NCI-H510A treated with DMSO at 0.1 percent for 48 hours (cell line): Measurements from ENCODE around the gene DENND5B.
A peak's percentile ranks its signal among the peaks of the same experiment; 100 is the strongest.
"Not testable (repeated sequence)": the region's sequence is repeated elsewhere in the genome, so short reads cannot be mapped to it uniquely, and the experiment has no call there.

Source experiments
- DNase-seq: peaks from one replicate; lab custom pipeline; 2025; lab: John Stamatoyannopoulos, UW

DENND5B gene

DNA sequence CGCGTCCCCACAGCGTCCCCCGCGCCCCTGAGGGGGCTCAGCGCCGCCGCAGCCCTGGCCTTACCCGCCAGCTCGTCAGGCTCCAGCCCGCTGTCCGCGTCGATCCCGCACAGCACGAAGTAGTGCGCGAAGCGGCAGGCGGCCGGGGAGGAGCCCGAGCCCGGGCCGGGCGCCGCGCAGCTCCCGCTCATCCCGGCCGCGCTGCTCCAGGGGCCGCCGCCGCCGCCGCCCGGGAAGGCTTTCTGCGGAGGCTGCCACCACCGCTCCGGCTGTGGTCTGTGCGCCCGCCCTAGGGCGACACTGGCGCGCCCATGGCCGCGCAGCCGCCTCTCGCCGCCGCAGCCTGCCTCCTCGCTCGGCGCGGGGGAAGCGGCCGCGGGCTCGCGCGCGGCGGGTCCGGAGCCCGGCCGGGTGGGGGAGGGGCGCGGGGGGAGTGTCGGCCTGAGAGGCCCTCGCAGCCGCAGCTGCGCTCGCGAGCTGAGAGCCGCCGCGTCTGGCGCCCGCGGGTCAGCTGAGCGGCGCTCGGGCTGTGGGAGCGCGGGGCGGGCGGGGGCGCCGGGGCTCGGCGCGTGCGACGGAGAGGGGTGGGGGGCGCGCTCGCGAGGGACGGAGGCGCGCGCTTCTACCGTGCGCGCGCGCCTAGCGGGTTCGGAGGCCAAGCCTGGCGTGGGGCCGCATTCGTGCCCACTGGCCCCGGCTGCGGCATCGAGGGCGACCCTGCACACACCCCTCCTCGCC lies at the start of gene DENND5B:
TSS of gene DENND5B (minus strand) at position 495 of the 738 bp plus-strand sequence. CDS start at position 191, 304 bp downstream.
- DNase-seq: peak; percentile 26

DNA sequence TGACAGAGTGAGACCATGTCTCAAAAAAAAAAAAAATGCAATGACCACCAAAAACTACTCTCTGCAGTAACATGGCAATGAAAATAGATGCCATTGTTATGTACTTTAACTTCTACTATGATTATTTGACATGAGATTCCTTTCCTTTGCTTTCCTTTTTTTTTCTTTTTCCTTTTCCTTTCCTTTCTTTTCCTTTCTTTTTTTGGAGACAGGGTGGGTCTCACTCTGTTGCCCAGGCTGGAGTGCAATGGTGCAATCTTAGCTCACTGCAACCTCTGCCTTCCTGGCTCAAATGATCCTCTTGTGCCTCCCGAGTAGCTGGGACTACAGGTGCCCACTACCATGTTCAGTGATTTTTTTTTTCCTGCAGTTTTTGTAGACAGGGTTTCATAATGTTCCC lies 43.7 kb upstream of the DENND5B start:
- DNase-seq: no peak

DNA sequence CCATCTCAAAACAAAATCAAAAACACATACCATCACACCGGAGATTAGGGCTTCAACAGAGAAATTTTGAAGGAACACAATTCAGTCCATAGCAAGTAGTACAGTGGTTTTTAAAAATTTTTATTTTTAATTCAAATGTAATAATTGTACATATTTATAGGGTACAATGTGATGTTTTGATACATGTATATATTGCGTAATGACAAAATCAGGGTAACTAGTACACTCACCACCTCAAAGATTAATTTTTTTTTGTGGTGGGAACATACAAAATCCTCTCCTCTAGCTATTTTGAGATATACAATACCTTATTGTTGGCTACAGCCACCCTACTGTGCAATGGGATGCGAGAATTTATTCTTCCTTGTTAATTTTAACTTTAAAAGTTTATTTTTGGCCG lies 42.5 kb upstream of the DENND5B start:
- no peak for DNase-seq

DNA sequence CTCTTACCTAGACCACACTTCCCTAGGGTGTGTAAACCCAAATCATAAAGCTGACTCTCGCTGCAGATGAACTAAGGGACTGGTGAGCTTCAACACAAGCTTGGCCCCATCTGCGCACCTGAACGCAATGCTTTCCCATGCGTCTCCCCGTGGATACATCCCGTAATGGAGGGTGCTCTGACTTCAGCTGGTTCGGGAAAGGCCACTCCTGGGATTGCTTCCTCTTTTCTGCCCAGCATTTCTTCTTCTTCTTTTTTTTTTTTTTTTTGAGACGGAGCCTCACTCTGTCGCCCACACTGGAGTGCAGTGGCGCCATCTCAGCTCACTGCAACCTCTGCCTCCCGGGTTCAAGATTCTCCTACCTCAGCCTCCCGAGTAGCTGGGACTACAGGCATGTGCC lies 40.9 kb upstream of the DENND5B start:
- no peak for DNase-seq

DNA sequence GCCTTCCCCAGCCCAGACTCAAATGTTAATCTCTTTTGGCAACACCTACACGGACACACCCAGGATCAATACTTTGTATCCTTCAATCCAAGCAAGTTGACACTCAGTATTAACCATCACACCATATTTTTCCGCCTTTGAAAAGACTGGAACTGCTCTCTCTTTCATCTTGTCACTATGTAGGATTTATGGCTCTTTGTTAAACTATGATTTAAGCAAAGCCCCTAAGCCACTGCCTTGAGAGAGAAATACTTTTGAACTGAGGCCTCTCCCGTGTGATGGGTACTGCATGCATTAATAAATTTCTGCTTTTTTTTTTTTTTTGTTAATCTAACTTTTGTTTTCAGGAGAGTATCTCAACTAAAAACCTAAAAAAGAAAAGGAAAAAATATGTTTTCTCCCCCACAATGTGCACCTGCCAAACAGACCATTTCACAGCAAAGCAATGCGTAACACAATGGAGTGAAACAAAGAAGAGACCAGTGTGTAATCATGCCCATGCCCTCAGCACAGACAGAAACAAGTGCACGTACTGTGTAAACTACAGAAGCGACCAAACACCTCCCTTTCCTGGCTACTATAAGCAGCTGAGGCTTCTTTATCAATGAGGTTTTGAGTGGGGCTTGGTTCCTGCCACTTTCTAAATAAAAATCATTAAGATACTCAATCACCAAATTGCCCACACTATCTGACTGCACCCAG lies 40.2 kb upstream of the DENND5B start:
- DNase-seq: no peak

DNA sequence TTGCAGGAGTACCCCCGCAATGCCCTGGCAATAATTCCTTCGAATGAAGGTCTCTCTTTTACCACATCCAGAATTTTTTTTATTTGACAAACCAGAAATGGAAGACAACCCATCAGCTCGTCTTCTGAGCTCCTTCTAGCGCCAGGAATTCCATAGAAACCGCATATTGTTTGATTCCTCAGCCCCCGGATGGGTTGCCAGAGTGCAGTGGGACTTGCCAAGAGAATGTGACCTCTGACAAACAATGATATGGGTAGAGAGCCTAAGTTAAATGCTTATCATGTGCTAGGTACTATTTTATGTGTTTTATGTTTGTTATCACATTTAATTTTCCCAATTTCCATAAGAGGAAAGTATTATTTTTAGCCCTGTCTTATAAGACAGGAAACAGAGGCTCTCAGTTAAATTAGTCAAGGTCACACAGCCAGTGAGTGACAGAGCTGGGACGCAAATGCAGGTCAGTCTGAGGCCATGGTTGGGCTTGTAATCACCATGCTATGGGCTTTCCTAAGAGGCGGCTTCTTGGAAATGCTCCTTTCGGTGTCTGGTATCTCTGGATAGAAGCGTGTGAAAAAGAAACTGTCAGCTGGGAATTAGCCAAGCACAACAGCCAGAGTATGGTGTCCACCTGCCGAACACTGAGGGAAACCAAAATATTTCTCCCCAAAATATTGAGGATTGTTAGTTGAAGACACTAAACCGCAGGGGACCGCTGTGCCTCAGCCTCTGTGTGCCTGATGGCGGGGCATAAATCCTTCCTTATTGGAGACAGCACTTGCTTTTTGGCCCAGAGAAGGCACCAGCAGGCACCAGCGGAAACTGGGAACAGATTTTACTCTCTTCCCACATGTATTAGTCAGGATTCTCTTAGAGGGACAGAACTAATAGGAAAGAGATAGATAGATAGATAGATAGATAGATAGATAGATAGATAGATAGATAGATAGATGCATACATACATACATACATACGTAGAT lies 39.1 kb upstream of the DENND5B start:
- DNase-seq: no peak

DNA sequence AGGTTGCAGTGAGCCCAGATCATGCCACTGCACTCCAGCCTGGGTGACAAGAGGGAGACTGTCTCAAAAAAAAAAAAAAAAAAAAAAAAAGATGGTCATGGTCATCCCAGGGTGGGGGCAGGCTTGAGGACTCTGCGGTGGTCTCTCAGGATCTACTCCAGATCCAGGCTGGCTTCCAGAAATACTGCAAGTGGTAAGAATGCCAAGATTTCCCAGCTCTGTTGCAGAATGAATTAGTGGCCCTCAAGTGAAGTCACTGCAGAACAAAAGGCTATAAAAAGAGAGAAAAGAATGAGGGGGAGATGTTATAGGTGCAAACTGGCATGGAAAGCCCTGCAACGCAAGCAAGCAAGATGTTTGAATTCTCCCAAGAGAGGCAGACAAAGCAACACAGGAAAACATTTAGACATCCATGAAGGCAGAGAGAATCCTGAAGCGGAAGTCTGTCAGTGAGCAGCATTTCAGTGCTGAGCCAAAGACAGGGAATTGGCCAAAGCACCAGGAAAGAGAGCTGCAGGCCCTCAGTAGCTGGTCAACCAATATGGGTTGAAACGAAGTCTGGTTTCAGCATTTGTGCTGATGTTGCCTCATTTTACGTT lies 36.6 kb upstream of the DENND5B start:
- no peak for DNase-seq

DNA sequence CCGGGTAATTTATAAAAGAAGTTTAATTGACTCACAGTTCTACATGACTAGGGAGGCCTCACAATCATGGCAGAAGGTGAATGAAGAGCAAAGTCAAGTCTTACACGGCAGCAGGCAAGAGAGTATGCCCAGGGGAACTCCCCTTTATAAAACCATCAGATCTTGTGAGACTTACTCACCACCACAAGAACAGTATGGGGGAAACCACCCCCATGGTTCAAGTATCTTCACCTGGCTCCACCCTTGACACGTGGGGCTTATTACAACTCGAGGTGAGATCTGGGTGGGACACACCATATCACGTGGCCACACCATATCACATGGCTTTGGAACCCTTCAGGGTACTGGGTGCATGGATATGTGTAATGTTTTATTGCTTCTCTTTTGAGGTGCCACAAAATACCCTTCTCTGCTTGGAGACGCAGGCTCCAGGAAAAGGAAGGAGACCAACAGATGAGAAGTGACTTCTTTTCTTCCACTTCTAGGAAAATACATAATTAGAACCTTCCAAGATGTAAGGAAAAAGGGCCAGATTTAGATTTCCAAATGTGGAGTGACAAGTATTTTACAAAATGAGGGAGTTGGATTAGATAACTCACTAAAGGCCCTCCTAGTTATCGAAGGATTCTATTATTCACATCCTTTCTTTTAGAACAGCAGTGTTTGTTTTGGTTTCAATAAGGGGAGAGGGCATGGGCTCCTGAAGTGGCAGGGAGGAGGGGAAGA lies 35.5 kb upstream of the DENND5B start:
- DNase-seq: no peak

DNA sequence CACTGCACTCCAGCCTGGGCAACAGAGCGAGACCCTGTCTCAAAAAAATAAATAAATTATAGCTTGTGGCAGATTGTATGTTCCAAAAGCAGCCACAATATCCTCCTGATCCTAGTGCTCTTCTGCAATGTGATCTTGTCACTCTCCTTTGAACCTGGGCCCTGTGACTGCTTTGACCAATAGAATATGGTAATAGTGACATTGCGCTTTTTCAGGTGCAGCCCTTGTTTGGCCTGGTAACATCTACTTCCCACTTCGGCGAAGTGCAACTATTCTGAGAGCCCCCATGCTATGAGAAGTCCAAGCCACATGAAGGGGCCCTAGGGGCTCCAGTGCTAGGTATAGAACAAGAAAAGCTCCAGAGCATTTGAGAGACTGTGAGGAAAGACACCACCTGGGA lies 31.1 kb upstream of the DENND5B start:
- no peak for DNase-seq

DNA sequence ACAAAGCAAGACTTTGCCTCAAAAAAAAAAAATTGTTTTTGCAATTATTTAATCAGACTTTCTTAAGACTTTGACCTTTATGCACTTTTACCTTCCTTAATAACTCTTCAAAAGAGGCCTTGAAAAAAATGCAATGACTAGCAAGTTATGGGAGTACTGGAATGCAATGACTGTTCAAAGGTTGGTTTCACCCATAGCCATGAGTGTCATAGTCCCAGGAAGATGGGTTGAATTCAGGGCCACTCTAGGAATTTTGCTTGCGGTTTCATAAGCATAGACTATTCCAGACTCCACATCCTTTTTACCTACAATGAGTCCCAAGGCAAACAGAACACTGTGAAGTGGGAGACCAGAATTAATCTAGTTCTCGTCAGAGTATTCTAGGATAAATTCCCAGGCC lies 29.4 kb upstream of the DENND5B start:
- DNase-seq: no peak

DNA sequence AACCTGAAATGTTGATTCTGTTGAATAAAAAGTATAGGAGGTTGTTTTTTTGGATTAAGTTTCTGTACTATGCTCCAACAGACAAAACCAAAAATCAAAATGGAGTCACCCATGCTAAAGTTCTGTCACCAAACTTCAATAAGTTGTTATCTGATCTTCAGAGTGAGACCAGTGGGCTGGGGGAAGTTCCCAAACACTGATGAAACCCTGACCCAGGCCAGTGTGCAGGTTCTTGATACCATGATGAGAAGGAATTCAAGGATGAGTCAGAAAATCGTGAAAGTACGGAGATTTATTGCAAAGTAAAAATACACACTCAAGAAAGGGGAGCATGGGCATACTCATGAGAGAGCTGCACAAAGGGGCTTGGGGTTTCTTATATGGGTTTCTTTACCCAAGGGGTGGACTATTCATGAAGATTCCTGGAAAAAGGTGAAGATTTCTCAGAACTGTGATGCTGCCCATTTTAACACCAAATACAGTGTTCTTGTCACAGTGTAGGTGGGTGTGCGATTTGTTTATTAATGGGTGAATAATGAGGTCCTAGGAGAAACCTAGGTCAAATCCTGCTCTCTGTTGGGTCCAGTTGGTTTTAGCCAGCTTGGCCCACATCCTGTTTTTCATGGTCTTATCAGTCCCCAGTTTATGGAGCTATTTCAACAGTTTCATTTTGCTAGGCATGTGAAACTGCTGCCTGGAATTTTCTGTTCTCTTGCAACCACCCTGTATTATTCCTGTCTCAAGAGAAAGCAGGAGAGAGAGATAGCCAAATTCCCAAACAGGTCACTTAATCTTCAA lies 27.5 kb upstream of the DENND5B start:
- DNase-seq: no peak

DNA sequence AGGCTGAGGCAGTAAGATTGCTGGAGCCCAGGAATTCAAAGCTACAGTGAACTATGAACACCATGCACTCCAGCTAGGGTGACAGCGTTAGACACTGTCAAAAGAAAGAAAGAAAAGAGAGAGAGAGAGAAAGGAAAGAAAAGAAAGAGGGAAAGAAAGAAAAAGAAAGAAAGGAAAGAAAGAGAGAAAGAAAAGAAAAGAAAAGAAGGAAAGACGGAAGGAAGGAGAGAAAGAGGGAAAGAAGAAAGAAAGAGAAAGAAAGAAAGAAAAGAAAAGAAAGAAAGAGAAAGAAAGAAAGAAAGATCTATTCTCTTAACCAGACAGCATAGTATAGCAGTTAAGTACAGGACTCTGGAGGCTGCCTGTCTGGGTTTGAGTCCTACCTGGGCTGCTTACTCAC lies 21.9 kb upstream of the DENND5B start:
- DNase-seq: no peak

DNA sequence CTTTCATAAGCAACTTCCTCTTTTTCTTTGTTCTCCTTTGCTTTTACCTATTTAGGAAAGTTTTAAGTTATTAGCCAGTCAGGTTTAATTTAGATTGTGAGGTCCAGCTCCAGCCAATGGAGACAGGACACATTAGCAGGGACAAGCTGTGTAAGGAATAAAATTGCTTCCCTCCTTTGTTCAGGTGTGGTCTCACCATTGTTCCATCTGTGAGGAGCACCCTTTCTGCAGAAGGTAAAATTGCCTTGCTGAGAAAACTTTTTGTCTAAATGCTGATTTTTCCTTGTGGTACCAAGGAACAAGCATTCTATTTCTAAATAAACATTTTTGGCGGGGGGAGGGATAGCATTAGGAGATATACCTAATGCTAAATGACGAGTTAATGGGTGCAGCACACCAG lies 17.4 kb upstream of the DENND5B start:
- DNase-seq: not testable (repeated sequence)

DNA sequence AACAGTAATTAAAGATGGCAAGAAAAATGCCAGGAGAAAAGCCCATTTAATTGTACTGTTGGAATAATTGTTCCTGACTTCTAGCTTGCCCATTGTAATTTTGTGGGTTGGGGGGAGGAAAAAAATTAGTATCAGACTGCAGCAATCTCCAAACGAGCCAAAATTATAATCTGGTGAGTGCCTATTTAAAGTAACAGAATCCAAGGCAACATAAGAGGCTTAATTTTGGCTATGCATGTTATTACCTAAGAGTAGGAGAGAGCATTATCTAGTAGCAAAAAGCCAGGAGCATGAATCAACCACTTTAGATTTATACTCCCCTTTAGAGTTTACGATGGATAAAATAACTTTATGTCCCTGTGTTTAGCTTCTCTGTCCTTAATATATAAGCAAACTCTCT lies 14.6 kb upstream of the DENND5B start:
- DNase-seq: no peak

DNA sequence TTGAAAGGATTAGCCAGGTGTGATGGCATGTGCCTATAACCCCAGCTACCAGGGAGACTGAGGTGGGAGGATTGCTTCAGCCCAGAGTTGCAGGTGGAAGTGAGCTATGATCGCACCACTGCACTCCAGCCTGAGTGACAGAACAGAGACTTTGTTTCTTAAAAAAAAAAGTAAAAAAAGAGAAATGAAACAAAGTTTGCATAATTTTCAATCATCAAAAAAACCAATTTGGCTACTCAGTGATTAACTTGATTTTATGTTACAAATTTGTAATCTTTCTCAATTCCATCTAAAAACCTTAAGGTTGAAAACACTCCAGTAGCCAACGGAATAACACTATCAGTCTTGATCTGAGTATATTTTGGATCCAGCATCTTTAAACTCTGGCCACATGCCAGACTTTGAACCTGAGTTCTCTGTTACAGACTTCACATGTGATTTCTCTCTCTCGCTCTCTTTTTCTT lies 12.6 kb upstream of the DENND5B start:
- DNase-seq: no peak

DNA sequence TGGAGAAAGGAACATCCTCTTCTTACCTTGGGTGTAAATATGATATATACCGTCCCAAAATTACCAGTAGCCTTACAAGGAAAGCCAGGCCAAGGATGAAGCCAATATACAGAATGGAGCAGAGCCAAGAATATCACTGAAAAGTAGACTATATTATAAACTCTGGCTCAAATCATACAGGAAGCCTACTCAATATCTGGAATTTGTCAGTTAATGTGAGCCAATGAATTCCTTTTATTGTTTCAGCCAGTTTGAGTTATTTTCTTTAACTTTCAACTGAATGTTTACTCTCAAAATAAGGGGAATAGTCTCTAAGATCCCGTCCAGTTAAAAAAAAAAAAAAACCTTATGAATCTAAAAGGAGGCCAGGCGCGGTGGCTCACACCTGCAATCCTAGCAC lies 9.8 kb upstream of the DENND5B start:
- DNase-seq: no peak

DNA sequence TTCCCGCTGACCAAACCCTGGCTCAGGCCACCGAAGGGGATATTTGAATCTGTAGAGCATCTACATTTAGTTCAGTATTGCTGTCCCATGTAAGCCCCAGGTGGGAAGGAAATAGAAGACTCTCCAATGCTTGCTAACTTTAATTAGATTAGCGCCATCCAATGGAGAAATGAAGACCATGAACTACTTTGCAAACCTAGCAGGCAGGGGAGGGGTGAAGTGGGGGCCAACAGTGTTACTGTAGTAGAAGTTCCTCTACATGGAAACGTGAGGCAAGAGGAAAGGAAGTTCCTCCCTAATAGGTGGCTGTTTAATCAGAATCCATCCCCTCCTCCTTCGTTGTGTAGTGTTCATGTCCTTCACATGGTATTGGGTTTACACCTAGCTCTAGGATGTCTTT lies 9.3 kb upstream of the DENND5B start:
- DNase-seq: no peak

DNA sequence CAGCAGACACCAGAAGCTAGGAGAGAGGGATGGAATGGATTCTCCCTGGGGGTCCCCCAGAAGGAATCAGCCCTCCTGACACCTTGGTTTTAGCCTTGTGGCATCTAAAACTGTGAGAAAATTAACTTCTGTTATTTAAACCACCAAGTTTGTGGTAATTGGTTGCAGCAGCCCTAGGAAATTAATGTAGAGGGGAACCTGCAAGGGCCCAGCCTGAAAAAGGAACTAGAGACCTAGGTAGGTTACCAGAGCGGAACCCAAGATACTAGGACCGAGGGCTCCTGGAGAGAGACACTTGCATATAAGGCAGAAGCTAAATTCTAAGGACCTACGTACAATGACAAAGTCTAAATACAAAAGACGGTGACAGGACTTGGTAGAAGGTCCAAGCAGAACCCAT lies 8.1 kb upstream of the DENND5B start:
- no peak for DNase-seq

DNA sequence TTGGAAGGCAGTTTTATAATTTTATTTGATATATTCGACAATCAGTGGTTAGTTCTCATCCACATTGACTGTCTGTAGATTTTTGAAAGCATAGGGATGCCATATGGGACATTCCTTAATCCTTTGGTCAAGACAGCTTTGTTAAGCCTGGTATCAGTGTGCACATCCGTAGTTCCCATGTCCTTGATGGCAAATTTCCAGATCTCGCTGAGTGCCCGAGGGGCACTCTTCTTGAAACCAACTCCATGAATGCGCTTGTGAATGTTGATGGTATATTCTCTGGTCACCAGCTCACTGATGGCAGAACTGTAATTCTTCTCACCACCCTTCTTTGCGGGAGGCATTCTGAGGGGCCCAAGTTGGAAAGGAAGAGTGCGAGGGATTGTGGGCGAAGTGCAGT lies 6.1 kb upstream of the DENND5B start:
- DNase-seq: no peak

DNA sequence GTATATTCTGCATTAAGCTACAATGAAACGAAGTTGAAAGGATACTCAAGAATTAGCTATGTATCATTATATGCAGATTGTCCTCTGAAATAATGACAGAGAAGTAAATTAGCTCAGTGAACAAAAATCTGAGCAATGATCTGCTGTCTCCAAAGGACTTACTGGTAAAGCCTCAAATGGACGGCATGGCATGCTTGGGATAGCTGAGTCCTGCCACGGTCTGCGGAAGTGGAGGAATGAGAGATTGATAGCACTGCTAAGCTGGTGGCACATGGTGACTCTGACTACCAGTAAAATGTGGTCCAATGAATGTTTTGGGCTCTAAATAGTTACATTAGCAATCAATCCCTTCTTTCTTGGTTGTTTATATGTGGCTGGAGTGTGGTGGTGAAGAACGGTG lies 3.7 kb upstream of the DENND5B start:
- DNase-seq: no peak
